ENCODE data around the gene CCIN.

DNA sequence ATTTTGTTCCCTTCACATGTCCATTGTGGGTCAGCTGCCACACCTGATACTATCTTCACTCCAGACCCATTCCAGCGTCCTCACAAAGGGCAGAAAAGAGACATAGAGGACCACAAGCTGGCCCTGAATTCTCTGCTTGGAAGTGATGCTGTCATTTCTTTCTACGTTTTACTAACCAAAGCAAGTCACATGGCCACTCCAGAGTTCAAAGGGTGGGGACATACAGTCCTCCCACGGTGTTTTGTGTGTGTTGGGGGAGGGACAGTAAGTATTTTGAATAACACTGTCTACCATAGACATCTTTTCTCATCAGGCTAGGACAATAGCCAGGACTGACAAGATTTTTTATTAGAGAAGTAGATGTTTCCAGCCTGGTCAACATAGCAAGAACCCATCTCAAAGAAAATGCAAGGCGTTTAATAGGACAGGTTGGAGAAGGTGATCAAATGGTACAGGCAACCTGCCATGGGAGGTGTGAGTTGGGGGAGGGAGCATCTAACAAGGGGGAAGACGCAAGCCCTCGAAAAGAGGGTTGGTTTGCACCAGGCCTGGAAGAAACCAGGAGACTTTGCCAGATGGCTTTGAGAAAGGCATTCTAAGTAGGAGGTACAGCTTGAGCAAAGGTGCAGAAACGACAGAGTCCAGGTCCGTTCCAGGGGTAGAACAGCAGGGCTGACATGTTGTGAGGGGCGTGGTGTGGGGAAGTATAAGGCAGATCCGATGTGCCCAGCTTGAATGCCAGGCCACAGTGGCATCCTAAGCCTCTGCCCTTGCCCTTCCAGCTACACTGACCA lies 43.9 kb upstream of the CCIN start:
- no peak for TF ChIP-seq POLR2A (IDR thresholded peaks at IDR 0.05)
- TF ChIP-seq CTCF (IDR thresholded peaks at IDR 0.05): no peak

All from Peyer's patch (tissue), 4 donors.